NB4 (cell line): ENCODE measurements around the gene SPATA9.

Experiments used
- MYC ChIP-seq: IDR thresholded peaks from 2 replicates; pipeline ENCODE4 v1.6.1; 2011; ENCODE audit warnings: low read depth, low read length
- POLR2A ChIP-seq: IDR thresholded peaks from 2 replicates; pipeline ENCODE4 v1.6.1; 2011; ENCODE audit warnings: mild to moderate bottlenecking; ENCODE audit not compliant: insufficient read length; ENCODE audit errors: extremely low read depth
- TF ChIP-seq, protein P1 (sequence below): IDR thresholded peaks from one replicate; pipeline ENCODE4 v1.5.1; 2012; ENCODE audit warnings: low read depth, low read length
- TF ChIP-seq, protein P2 (sequence below): IDR thresholded peaks from 2 replicates; pipeline ENCODE4 v1.6.1; 2011; ENCODE audit warnings: low read depth, low read length

DNA sequence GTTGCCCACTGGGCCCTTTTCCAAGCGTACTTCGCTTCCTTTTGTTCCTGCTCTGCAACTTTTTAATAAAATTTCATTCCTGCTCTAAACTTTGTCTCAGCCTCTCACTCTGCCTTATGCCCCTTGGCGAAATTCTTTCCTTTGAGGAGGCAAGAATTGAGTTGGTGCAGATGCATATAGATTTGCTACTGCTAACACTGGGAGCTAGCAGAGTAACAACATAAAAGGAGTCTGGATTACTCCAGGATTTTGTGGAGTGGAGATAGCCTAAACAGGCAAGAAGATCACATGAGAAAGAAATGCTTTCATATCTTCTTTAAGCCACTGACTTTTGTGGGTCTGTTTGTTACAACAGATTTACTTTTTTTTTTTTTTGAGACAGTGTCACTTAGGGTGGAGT lies 49.1 kb downstream of the SPATA9 start:
- TF ChIP-seq, protein P1, sequence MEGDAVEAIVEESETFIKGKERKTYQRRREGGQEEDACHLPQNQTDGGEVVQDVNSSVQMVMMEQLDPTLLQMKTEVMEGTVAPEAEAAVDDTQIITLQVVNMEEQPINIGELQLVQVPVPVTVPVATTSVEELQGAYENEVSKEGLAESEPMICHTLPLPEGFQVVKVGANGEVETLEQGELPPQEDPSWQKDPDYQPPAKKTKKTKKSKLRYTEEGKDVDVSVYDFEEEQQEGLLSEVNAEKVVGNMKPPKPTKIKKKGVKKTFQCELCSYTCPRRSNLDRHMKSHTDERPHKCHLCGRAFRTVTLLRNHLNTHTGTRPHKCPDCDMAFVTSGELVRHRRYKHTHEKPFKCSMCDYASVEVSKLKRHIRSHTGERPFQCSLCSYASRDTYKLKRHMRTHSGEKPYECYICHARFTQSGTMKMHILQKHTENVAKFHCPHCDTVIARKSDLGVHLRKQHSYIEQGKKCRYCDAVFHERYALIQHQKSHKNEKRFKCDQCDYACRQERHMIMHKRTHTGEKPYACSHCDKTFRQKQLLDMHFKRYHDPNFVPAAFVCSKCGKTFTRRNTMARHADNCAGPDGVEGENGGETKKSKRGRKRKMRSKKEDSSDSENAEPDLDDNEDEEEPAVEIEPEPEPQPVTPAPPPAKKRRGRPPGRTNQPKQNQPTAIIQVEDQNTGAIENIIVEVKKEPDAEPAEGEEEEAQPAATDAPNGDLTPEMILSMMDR = no peak
- TF ChIP-seq MYC (no peak), POLR2A (no peak)
- TF ChIP-seq, protein P2, sequence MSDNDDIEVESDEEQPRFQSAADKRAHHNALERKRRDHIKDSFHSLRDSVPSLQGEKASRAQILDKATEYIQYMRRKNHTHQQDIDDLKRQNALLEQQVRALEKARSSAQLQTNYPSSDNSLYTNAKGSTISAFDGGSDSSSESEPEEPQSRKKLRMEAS = no peak
